SH-SY5Y (cell line): ENCODE measurements around the gene GABRR3.
A peak's percentile ranks its signal among the peaks of the same experiment; 100 is the strongest.

ENCODE experiments used
- GATA2 ChIP-seq: IDR thresholded peaks from 2 replicates; pipeline ENCODE4 v1.6.1; 2011; ENCODE audit warnings: mild to moderate bottlenecking, low read depth, low read length
- GATA3 ChIP-seq: IDR thresholded peaks from 2 replicates; pipeline ENCODE4 v1.6.1; 2011; ENCODE audit warnings: low read depth, mild to moderate bottlenecking, low read length, moderate library complexity

GRCh38 chr3:98005438-98005837, 29.7 kb downstream of the GABRR3 start:
- TF ChIP-seq GATA2 (peak; percentile 23; the same call in 1 of the 2 replicates), GATA3 (peak; percentile 78)
